GM19467 (cell line): ENCODE measurements around the gene ABCA9.
A peak's percentile ranks its signal among the peaks of the same experiment; 100 is the strongest.
"Not testable (repeated sequence)": the region's sequence is repeated elsewhere in the genome, so short reads cannot be mapped to it uniquely, and the experiment has no call there.

Source experiments
- ATAC-seq: cut with Tn5 transposase; IDR thresholded peaks from one replicate; pipeline ENCODE4 v1.9.1; 2021; ENCODE audit warnings: mild to moderate bottlenecking, moderate library complexity; ENCODE audit not compliant: unreplicated experiment

ABCA9 gene, protein sequence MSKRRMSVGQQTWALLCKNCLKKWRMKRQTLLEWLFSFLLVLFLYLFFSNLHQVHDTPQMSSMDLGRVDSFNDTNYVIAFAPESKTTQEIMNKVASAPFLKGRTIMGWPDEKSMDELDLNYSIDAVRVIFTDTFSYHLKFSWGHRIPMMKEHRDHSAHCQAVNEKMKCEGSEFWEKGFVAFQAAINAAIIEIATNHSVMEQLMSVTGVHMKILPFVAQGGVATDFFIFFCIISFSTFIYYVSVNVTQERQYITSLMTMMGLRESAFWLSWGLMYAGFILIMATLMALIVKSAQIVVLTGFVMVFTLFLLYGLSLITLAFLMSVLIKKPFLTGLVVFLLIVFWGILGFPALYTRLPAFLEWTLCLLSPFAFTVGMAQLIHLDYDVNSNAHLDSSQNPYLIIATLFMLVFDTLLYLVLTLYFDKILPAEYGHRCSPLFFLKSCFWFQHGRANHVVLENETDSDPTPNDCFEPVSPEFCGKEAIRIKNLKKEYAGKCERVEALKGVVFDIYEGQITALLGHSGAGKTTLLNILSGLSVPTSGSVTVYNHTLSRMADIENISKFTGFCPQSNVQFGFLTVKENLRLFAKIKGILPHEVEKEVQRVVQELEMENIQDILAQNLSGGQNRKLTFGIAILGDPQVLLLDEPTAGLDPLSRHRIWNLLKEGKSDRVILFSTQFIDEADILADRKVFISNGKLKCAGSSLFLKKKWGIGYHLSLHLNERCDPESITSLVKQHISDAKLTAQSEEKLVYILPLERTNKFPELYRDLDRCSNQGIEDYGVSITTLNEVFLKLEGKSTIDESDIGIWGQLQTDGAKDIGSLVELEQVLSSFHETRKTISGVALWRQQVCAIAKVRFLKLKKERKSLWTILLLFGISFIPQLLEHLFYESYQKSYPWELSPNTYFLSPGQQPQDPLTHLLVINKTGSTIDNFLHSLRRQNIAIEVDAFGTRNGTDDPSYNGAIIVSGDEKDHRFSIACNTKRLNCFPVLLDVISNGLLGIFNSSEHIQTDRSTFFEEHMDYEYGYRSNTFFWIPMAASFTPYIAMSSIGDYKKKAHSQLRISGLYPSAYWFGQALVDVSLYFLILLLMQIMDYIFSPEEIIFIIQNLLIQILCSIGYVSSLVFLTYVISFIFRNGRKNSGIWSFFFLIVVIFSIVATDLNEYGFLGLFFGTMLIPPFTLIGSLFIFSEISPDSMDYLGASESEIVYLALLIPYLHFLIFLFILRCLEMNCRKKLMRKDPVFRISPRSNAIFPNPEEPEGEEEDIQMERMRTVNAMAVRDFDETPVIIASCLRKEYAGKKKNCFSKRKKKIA (N-terminal part only)

DNA sequence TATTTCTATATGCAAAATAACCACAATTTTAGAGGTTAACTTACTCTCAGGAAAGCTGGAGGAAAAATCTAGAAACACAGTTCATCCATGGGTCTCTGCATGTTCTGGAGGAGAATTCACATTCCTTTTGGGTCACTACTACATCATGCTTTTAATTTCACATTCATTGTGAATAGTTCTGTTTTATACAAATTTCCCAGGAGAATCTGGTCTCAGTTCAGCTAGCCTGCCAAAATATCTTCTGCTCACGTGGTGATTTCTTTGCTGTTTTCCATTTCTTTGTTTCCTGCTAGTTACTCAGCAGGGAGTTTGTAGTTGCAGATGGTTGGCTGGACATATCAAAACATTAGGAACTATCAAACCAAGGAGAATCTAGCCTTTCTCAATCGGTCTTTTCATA lies at the start of gene ABCA9:
TSS of gene ABCA9 (minus strand) at position 106 of the 400 bp plus-strand sequence. CDS start 9,801 bp downstream, outside the sequence.
- ATAC-seq = no peak

DNA sequence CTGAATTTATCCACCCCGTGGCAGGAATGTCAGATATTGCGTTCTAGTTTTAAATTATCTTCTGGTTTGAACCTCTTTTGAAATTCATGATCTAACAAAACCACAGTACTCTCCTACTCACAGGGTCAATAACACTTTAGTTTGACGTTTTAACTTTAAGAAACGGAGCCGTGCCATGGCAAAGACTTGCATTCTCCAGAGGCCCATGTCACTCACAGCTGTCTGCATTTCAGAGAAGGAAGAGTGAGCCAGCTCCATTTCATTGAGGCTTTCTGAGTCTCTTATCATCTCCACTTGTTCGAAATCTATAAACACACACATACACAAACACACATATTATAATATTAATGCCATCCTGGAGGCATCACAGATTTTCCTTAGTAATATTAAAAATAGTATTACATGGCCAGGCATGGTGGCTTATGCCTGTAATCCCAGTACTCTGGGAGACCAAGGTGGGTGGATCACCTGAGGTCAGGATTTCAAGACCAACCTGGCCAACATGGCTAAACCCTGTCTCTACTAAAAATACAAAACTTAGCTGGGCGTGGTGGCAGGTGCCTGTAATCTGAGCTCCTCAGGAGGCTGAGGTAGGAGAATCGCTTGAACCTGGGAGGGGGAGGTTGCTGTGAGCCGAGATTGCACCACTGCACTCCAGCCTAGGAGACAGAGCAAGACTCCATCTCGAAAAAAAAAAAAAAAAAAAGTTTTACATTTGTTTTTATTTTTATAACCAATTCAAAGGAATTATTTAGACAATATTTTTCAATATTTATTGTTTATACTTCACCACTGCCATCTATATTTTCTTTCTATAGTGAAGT lies 45.4 kb upstream of the ABCA9 start:
- ATAC-seq = no peak

DNA sequence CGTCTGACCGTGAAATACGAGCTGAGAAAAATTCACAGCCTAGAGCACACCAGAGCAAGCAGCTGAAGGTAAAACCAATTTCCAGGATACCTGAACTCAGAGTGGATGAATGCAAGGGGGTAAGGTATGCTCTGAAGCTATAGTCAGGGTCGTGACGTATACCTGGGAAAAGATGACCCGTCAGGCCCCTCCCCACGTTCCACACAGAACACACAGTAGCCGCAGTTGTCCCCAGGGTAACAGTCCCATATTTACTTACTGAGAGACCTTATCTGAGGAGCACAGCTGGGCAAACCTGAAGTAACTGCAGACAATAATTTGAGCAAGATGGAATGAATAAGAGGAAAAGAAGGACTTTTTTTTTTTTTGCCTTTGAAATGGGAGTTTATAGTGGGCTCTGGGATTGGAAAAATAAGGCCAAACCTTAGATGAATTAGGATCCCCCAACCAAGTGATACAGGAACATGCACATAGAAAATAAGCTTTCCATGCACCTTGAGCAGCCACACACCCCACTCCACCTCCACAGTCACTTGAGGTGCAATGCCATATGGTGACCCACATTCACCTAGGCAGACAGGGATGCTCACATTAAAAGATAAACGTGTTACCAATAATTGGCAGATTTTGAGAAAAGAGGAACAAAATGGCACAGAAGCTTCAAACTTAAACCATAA lies 43.0 kb upstream of the ABCA9 start:
- no peak for ATAC-seq

DNA sequence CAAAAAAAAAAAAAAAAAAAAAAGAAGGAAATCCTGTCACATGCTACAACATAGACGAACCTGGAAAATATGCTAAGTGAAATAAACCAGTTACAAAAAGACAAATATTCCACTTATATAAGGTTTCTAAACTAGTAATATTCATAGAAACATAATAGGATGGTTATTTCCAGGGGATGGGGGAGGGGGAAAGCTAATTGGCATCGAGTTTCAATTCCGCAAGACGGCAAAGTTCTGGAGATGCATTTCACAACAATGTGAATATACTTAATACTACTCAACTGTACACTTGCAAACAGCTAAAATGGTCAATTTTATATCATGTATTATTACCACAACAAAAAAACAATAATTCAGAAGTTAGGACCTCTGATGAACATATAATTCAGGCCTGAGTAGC lies 37.9 kb upstream of the ABCA9 start:
- ATAC-seq = no peak

DNA sequence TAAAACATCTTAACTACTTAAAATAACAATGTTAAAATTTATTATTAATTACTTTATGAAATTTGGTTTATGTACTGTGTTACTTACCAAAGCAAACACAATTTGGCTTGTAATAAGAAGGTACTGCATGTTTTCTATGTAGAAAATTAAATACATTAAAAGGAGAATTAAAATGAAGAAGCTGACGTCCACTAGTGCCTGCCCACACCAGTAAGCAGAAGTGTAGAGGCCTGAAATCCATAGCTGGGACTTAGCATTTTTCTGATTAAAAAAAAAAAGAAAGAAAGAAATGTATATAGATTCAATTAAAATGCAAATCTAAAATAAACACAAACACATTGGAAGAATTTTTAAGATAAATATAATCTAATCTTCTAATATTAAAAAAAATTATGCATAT lies 35.8 kb upstream of the ABCA9 start:
- ATAC-seq = no peak

DNA sequence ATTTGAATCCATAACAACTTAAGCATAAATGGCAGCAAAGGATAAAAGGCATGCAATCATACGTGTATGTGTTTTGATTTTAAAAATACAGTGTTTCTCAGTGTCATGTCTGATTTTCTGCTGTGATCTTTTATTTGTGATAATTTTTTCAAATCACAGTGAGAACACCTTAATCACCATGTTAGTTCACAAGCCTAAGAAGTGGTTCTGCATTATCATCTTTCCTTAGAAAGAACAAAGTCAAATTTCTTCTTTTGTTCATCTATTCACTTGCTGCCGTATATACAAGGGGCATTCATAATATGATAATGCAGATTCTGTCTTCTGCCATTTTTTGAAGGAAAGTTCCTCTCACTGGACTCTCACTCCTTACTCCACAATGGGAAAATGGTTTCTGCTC lies 33.3 kb upstream of the ABCA9 start:
- ATAC-seq = no peak

DNA sequence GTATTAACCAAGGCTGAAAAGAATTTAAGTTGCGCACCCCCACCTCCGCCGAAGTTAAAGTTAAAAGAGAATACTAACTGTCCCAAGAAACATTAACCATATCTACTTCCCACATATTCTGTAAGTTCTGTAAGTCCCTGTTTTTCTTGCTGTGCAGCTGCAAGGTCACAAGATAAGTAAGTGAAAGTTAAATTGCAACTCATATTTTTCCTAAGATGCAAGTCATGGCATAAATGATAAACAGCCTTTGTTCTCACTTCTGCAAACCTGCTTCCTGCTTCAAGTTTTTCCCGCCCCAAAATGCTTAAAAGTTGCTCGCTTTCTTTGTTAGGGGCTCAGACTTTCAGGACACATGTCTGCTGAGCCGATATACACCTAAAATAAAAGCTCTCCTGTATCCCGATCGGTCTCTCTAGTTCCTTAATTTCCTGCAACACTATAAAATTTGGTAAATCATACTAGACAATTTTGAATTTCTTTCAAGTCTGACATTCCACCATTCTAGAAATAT lies 32.6 kb upstream of the ABCA9 start:
- peak; percentile 49 for ATAC-seq

DNA sequence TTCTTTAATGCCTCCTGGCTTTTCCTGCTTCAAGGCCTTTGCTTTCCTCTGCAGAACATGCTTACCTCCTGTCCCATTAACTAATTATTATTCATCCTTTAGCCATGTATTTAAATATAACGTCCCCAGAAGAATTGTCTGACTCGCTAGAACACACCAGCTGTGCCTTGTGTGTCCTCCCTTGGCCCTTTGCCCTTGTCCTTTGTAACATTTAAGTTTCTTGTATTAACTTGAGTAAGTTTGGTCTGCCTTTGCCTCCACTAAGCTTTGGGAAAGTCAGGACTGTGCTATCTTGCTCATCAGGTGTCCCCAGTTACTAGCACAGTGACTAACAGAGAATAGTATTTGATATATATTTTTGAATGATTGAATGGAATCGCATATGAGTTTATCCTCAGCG lies 29.6 kb upstream of the ABCA9 start:
- no peak for ATAC-seq

DNA sequence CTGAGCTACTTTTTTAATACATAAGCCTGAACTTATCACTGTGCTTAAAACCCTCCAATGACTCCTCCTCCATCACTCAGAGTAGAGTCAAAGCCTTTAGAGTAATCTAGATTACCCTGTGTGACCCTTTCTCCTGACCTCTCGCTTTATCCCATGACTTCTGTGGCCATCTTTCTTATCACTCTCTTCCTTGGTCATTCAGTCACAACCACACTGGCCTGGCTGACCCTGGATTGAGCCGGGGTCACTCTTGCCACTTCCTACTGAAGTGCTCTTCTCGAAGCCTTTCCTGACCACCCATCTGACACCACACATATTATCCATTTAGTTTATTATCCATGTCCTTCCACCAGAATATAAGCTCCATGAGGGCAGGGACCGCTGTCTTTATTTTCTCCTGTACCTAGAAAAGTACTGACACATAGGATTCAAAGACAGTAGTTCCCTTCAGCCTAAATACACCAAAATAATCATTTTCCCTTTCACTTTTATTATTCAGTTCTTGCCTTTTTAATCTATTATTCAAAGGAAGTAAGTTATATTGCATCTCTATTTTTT lies 28.0 kb upstream of the ABCA9 start:
- ATAC-seq = no peak

DNA sequence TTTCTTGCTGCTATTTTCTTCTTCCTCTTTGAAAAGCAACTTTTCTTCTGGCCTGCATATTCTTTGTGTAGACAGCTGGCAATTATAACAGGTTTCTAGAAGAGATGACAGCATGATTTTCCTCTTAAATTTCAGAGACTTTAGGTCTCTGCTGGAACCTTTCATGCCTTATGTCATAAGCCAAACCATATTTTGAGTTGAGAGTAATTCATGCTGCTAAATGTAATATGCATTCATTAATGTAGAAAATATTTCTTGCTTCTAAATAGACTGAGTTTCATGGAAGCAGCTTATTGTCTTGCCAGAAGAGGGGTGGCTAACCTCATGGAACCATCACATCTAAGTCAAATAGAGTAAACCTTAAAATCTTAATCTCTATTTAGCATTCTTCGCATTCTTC lies 25.9 kb upstream of the ABCA9 start:
- ATAC-seq = no peak

DNA sequence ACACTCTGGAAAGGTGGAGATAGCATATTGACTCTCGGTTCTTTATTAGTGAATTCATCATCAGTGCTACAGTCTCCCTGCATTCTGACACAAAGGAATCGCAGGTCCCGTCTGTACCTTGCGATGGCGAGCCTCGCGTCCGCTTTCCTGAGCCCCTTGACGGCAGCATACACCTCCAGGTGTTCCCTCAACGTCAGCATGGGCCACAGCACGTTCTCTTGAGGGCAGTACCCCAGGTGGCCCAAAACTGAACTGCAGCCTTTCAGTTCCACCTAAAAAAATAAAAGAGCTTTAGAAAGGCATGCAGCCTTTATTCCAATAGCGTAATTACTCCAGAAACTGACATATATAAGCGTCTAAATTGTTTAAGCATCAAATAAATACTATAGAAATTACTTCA lies 24.2 kb upstream of the ABCA9 start:
- ATAC-seq = no peak

DNA sequence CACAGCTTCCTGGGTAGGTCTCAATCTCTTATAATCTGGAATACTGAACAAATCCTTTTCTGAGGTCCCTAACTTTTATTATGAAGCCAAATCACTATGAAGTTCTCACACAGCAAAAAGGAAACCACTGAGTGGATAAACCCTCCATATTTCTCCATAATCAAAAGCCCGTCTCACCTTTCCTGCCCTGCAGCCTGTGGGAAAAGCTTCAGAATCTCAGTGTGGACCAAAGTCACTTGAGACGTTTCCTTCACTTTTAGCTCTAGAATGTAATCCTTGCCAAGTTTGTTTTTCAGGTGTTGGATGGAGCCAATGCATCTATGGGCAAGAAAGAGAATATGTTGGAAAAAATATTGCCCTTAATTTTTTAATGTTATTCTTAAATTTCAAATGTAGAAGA lies 22.0 kb upstream of the ABCA9 start:
- ATAC-seq = no peak

DNA sequence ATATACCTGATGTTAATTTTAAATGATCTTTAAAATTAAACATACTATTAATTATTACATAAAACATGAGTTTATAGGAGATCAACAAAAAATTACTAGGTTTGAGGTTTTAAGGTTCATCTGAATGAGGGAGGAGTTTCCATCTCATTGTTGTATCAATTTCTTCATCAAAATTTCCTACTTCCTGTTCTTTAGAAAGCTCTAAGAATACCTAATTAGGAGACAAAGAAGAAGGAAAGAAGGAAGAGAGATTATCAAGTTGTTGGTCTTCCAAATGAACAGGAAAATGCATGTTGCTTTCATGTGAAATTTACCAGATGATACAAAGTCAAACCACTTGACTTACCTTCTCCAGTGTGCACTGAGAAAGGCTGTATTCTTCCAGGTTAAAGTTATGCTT lies 18.1 kb upstream of the ABCA9 start:
- no peak for ATAC-seq

DNA sequence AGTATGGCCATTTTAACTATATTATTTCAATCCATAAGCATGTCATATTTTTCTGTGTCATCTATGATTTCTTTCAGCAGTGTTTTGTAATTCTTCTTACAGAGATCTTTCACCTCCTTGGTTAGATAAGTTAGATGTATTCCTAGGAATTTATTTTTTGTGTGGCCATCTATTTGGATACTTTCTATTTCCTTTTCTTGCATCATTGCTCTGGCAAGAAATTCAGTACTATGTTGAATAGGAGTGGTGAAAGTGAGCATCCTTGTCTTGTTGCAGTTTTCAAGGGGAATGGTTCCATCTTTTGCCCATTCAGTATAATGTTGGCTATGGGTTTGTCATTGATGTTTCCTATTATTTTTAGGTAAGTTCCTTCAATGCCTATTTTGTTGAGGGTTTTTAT lies 15.1 kb upstream of the ABCA9 start:
- no peak for ATAC-seq

DNA sequence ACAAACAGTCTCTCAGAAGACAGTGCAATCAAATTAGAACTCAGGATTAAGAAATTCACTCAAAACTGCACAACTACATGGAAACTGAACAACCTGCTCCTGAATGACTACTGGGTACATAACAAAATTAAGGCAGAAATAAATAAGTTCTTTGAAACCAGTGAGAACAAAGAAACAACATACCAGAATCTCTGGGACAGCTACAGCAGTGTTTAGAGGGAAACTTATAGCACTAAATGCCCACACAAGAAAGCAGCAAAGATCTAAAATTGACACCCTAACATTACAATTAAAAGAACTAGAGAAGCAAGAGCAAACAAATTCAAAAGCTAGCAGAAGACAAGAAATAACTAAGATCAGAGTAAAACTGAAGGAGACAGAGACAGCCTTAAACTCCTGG lies 12.7 kb upstream of the ABCA9 start:
- not testable (repeated sequence) for ATAC-seq

DNA sequence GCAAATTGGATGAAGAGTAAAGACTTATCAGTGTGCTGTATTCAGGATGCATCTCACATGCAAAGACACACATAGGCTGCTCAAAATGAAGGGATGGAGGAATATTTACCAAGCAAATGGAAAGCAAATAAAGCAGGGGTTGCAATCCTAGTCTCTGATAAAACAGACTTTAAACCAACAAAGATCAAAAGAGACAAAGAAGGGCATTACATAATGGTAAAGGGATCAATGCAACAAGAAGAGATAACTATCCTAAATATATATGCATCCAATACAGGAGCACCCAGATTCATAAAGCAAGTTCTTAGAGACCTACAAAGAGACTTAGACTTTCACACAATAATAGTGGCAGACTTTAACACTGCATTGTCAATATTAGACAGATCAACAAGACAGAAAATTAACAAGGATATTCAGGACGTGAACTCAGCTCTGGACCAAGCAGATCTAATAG lies 12.1 kb upstream of the ABCA9 start:
- ATAC-seq = not testable (repeated sequence)

DNA sequence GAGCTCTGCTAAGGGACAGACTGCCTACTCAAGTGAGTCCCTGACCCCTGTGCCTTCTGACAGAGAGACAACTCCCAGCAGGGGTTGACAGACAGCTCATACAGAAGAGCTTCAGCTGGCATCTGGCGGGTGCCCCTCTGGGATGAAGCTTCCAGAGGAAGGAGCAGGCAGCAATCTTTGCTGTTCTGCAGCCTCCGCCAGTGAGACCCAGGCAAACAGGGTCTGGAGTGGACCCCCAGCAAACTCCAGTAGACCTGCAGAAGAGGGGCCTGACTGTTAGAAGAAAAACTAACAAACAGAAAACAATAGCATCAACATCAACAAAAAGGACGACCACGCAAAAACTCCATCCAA lies 10.5 kb upstream of the ABCA9 start:
- not testable (repeated sequence) for ATAC-seq

DNA sequence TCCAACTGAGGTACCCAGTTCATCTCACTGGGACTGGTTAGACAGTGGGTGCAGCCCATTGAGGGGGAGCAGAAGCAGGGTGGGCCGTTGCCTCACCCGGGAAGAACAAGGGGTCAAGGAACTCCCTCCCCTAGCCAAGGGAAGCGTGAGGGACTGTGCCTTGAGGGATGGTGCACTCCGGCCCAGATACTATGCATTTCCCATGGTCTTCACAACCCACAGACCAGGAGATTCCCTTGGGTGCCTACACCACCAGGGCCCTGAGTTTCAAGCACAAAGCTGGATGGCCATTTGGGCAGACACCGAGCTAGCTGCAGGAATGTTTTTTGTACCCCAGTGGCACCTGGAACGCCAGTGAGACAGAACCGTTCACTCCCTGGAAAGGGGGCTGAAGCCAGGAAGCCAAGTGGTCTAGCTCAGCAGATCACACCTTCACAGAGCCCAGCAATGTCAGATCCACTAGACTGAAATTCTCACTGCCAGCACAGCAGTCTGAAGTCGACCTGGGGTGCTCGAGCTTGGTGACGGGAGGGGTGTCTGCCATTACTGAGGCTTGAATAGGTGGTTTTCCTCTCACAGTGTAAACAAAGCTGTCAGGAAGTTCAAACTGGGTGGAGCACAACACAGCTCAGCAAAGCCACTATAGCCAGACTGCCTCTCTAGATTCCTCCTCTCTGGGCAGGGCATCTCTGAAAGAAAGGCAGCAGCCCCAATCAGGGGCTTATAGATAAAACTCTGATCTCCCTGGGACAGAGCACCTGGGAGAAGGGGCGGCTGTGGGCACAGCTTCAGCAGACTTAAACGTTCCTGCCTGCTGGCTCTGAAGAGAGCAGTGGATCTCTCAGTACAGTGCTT lies 9.9 kb upstream of the ABCA9 start:
- not testable (repeated sequence) for ATAC-seq
